ENCODE data around the gene EFR3B.

The EFR3B gene

DNA sequence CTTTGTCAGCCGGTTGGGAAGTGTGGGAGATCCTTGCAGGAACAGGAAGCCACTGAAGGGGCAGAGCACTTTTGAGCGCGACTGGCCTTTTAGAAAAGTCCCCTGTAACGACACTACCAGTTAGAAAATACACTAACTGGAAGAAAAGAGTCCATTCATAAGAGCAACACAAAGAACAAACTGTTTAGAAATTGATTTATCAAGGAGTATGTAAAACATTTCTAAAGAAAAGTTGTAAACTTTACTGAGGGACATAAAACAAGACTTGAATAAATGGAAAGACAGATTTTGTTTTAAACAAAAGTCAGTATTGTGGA, 156.3 kb downstream of the EFR3B start:
- no peak overlapping the region for H3K27ac ChIP-seq
- TF ChIP-seq, protein P1, sequence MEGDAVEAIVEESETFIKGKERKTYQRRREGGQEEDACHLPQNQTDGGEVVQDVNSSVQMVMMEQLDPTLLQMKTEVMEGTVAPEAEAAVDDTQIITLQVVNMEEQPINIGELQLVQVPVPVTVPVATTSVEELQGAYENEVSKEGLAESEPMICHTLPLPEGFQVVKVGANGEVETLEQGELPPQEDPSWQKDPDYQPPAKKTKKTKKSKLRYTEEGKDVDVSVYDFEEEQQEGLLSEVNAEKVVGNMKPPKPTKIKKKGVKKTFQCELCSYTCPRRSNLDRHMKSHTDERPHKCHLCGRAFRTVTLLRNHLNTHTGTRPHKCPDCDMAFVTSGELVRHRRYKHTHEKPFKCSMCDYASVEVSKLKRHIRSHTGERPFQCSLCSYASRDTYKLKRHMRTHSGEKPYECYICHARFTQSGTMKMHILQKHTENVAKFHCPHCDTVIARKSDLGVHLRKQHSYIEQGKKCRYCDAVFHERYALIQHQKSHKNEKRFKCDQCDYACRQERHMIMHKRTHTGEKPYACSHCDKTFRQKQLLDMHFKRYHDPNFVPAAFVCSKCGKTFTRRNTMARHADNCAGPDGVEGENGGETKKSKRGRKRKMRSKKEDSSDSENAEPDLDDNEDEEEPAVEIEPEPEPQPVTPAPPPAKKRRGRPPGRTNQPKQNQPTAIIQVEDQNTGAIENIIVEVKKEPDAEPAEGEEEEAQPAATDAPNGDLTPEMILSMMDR (conservative IDR thresholded peaks at IDR 0.05): no peak

DNA sequence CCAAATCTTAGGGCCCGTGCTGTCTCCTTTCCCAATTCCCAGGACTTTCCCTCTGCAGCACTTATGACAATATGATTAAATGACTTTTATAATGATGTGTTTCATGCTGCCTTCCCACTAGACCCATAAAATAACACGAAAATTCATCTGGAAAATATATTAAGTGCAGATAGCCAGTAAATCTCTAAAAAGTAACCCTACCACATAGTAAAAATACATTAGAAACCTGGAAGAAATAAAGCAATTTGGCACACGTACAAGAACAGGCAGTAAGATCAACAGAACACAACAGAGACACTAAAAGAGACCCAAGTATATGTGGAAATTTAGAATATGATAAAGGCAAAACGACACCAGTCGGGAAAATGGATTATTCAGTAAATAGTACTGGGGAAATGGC, 156.7 kb downstream of the EFR3B start:
- TF ChIP-seq, protein P1 (conservative IDR thresholded peaks at IDR 0.05): no peak
- H3K27ac ChIP-seq: no peak overlapping the region

DNA sequence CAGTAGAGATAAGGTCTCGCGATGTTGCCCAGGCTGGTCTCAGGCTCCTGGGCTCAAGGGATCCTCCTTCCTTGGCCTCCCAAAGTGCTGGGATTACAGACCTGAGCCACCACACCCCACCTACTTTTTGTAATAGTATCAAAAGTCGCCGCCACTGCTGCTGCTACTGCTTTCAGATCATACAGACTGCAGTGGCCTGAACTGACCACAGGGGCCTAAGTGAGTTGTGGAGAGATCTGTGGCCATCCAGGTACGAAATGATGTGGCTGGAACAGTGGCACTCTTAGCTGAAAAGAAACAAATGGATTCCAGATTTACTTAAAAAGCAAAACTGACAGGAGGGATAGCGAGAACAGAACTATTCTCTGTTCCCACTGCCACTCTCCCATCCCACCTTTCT, 159.4 kb downstream of the EFR3B start:
- no peak overlapping the region for H3K27ac ChIP-seq
- TF ChIP-seq, protein P1 (conservative IDR thresholded peaks at IDR 0.05): peak; percentile 27; the same call in 1 of the 2 replicates

DNA sequence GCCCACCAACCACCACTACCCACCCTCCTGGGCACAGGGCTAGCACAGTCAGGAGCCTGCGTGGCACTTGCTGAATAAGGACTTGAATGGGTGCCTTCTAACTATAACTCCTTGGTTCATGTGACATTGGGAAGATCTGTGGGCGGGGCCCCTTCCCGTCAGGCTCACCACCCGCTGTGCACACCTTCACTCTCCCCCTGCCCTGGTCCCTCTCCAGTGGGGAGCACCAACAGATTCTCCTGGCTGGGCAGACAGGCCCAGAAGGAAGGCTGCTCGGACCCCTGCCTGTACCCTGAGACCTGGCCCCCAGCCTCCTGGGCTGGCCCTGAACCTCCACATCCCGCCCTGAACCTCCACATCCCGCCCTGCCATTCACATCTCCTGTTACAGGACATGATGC, 159.9 kb downstream of the EFR3B start:
- TF ChIP-seq, protein P1 (conservative IDR thresholded peaks at IDR 0.05): no peak

DNA sequence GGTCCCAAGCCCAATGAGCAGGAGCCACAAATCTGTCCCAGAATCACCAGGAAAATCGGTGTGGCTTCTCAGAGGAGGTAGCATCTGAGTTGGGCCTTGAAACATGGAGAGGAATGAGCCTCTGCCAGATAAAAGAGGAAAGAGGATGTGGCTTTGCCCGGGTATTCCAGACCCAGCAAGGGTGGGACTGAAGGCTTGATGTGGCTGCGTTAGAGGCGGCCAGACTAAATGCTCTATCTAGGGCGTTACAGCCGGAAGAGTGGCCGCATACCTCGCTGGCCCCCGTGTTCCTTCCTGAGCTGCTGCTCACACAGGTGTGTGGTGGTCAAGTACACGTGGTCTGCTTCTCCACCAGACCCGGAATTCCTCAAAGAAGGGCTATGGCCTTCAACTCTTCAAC, 160.4 kb downstream of the EFR3B start:
- TF ChIP-seq, protein P1 (conservative IDR thresholded peaks at IDR 0.05): no peak
- no peak overlapping the region for H3K27ac ChIP-seq

More for the DNA sequence above, 159.9 kb downstream of the EFR3B start:
- H3K27ac ChIP-seq: no peak overlapping the region

DNA sequence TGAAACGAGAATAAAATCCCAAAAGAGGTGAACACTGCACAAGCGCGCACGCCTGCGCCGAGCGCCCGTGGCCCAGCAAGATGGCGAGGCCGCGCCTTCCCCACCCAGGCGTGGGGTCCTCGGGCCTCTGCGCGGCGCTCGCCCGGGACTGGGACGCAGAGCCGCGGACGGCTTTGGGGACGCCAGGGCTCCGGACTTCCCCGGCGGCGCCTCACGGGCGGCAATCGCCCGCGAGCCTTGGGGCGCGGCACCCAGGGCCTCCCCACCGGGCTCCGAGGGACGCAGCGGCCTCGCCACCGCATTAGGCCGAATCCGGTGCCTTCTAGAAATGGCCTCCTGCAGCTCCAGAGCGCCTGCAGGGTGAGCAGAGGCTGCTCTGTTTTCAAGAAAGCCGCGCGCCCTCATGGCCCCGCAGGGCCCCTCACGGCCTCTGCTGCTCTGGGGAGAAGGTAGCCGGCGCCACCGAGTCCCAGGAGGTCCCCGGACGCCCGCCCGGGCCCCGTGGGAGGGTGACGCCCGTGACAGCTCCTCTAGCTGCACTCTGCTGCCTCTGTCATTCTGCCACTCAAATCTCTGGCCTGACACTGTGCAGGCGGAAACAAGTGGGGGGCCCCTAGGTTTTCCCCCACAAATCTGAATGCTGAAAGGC, 162.4 kb downstream of the EFR3B start:
- TF ChIP-seq, protein P1 (conservative IDR thresholded peaks at IDR 0.05): no peak
- H3K27ac ChIP-seq: no peak overlapping the region

DNA sequence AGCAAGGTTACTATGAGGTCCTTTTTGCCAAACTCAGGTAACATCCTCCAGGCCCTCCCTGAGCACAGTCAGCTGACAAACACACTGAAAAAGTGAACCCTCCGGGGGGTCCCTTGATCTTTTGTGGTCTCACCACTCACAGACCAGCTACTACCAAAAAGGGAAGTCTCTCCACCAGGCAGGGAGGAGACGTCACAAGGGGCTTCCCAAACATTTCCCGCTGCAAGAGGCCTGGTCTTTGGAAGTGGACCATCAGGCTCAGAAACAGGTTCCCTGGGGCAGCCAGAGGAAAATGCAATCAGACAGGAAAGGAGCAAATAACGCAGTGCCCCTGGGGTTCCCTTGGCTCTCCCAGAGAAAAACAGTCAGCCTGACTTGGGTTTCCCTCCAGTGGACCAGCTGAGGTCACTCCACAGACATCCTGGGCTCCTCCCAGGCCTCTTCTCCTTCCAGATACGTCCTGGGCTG, 165.2 kb downstream of the EFR3B start:
- no peak overlapping the region for H3K27ac ChIP-seq
- TF ChIP-seq, protein P1 (conservative IDR thresholded peaks at IDR 0.05): no peak

All from VCaP (cell line).